Mesenchymal stem cell (in vitro differentiated cells and primary cell): Measurements from ENCODE around the gene UBASH3B.

Source experiments
- DNase-seq: peaks from one replicate; pipeline ENCODE4 v3.0.0-alpha.2; 2013
- H2AFZ ChIP-seq: one replicate; pipeline ENCODE4 v1.6.1; 2013; ENCODE audit warnings: low read depth, mild to moderate bottlenecking, control low read depth, inconsistent platforms, low read length, moderate library complexity
- H2AK5ac ChIP-seq: 2 replicates; pipeline ENCODE4 v1.6.1; 2013; ENCODE audit warnings: low read length, moderate library complexity, mild to moderate bottlenecking, inconsistent platforms; ENCODE audit not compliant: severe bottlenecking
- H2BK120ac ChIP-seq: one replicate; pipeline ENCODE4 v1.6.1; 2013; ENCODE audit warnings: low read depth, mild to moderate bottlenecking, inconsistent platforms, low read length, moderate library complexity
- H2BK12ac ChIP-seq, 2 experiments: one replicate each; pipeline ENCODE4 v1.6.1; 2013; ENCODE audit warnings: inconsistent platforms in 2 of 2, low read length in 2 of 2, mild to moderate bottlenecking in 2 of 2, moderate library complexity in 2 of 2, control low read depth in 1 of 2
- H2BK15ac ChIP-seq: one replicate; pipeline ENCODE4 v1.6.1; 2013; ENCODE audit warnings: mild to moderate bottlenecking, low read depth, inconsistent platforms; ENCODE audit not compliant: poor library complexity, severe bottlenecking
- H2BK5ac ChIP-seq: 2 replicates; pipeline ENCODE4 v1.6.1; 2013; ENCODE audit warnings: low read depth, mild to moderate bottlenecking, low read length, control low read depth, inconsistent platforms; ENCODE audit not compliant: poor library complexity, severe bottlenecking
- H3K14ac ChIP-seq, 2 experiments: one replicate each; pipeline ENCODE4 v1.6.1; 2013; ENCODE audit warnings: inconsistent platforms in 2 of 2, low read length in 2 of 2, control low read depth in 1 of 2, mild to moderate bottlenecking in 1 of 2, moderate library complexity in 1 of 2
- H3K18ac ChIP-seq, 2 experiments: one replicate each; pipeline ENCODE4 v1.6.1; 2013; ENCODE audit warnings: inconsistent platforms in 2 of 2, low read length in 2 of 2, control low read depth in 1 of 2, low read depth in 1 of 2, mild to moderate bottlenecking in 1 of 2
- H3K23ac ChIP-seq, 2 experiments: one replicate each; pipeline ENCODE4 v1.6.1; 2013; ENCODE audit warnings: inconsistent platforms in 2 of 2, low read length in 2 of 2, mild to moderate bottlenecking in 2 of 2, moderate library complexity in 2 of 2, control low read depth in 1 of 2
- H3K27ac ChIP-seq: 2 replicates; pipeline ENCODE4 v1.5.1; 2013; ENCODE audit warnings: mild to moderate bottlenecking, moderate library complexity, low read length, control low read depth, inconsistent platforms; ENCODE audit not compliant: poor library complexity, severe bottlenecking
- H3K27me3 ChIP-seq, 2 experiments: 2 replicates each; pipeline versions ENCODE4 v1.6.1 to v1.7.0; 2013; ENCODE audit warnings: low read length in 2 of 2, mild to moderate bottlenecking in 2 of 2, moderate library complexity in 2 of 2, control low read depth in 1 of 2, inconsistent platforms in 1 of 2; ENCODE audit not compliant: control insufficient read depth in 1 of 2, insufficient read depth in 1 of 2
- H3K36me3 ChIP-seq, 2 experiments: 2 replicates each; pipeline versions ENCODE4 v1.6.1 to v1.7.0; 2013; ENCODE audit warnings: low read length in 2 of 2, control low read depth in 1 of 2, inconsistent platforms in 1 of 2, low read depth in 1 of 2, mild to moderate bottlenecking in 1 of 2; ENCODE audit not compliant: insufficient read depth in 2 of 2, control insufficient read depth in 1 of 2
- H3K4ac ChIP-seq, 2 experiments: one replicate each; pipeline ENCODE4 v1.6.1; 2013; ENCODE audit warnings: inconsistent platforms in 2 of 2, low read length in 2 of 2, mild to moderate bottlenecking in 2 of 2, moderate library complexity in 2 of 2, control low read depth in 1 of 2, low read depth in 1 of 2
- H3K4me1 ChIP-seq: 2 replicates; pipeline ENCODE4 v1.6.1; 2013; ENCODE audit warnings: low read depth, low read length, control low read depth; ENCODE audit not compliant: control insufficient read depth, insufficient read depth
- H3K4me2 ChIP-seq: 2 replicates; pipeline ENCODE4 v1.6.1; 2013; ENCODE audit warnings: low read length, mild to moderate bottlenecking, inconsistent platforms; ENCODE audit not compliant: poor library complexity, severe bottlenecking
- H3K4me3 ChIP-seq, 2 experiments: 2 replicates each; pipeline versions ENCODE4 v1.5.1 to v1.7.0; 2013; ENCODE audit warnings: low read length in 2 of 2, mild to moderate bottlenecking in 2 of 2, control low read depth in 1 of 2, low read depth in 1 of 2; ENCODE audit not compliant: insufficient read depth in 1 of 2
- H3K79me1 ChIP-seq: replicated peaks from 2 replicates; pipeline ENCODE4 v1.6.1; 2013; ENCODE audit warnings: mild to moderate bottlenecking, control low read depth, low read length, inconsistent platforms; ENCODE audit not compliant: poor library complexity, severe bottlenecking
- H3K9ac ChIP-seq: 2 replicates; pipeline ENCODE4 v1.7.0; 2013; ENCODE audit warnings: mild to moderate bottlenecking, low read length, moderate library complexity
- H3K9me3 ChIP-seq: 2 replicates; pipeline ENCODE4 v1.7.0; 2013; ENCODE audit warnings: mild to moderate bottlenecking, low read length; ENCODE audit not compliant: control insufficient read depth
- H4K8ac ChIP-seq: one replicate; pipeline ENCODE4 v1.6.1; 2013; ENCODE audit warnings: inconsistent platforms, mild to moderate bottlenecking, low read length, moderate library complexity
- H4K91ac ChIP-seq: one replicate; pipeline ENCODE4 v1.6.1; 2013; ENCODE audit warnings: mild to moderate bottlenecking, low read length, inconsistent platforms
- WGBS: methylation state at CpG from one replicate; pipeline ENCODE4 v1.1.7; 2013; ENCODE audit warnings: mixed read lengths; 5-methylcytosine and 5-hydroxymethylcytosine counted together

Gene UBASH3B

DNA sequence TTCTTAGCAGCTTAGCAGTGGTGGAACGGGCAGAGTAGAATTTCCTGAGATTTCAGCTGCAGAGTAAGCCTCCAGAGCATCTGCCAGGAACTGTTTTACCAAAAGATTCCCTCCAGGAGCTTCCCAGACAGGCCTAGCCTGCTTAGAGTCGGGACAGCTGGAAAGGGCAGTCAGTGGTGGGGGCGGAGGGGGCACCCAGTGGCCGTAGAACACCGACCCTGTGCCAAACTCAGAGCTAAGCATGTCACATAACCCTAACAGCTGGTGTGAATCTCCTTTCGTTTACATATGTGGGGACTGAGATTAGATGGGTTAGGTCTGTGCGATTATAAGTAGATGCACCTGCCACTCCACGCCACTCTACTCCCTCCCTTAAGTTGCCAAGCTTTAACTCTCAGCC lies 102.8 kb downstream of the UBASH3B start:
- H4K8ac ChIP-seq, result no peak overlapping the region
- no peak overlapping the region for H4K91ac ChIP-seq
- no peaks in the 10 kb centered on the region for H3K9me3 ChIP-seq
- H3K27ac ChIP-seq, result no peak overlapping the region
- no peak overlapping the region for H2BK15ac ChIP-seq
- H3K4me1 ChIP-seq, result no peaks in the 10 kb centered on the region
- no peak overlapping the region for H3K4me3 ChIP-seq
- H3K27me3 ChIP-seq, result no peaks in the 10 kb centered on the region
- H2BK120ac ChIP-seq, result no peak overlapping the region
- no peak for DNase-seq
- no peak overlapping the region for H3K4ac ChIP-seq
- H3K36me3 ChIP-seq, result no peaks in the 10 kb centered on the region
- H2AFZ ChIP-seq, result no peak overlapping the region
- no peak overlapping the region for H2BK5ac ChIP-seq
- H3K23ac ChIP-seq, result no peak overlapping the region
- H3K4me2 ChIP-seq, result no peak overlapping the region
- no peak overlapping the region for H3K9ac ChIP-seq
- H2BK12ac ChIP-seq, result no peak overlapping the region
- peaks cover 24% of the 10 kb centered on the region for H3K79me1 ChIP-seq
- H3K18ac ChIP-seq, result no peak overlapping the region
- H2AK5ac ChIP-seq, result no peak overlapping the region
- WGBS, result 93% methylated on average over 6 of the region's 8 CpGs
- no peak overlapping the region for H3K14ac ChIP-seq

DNA sequence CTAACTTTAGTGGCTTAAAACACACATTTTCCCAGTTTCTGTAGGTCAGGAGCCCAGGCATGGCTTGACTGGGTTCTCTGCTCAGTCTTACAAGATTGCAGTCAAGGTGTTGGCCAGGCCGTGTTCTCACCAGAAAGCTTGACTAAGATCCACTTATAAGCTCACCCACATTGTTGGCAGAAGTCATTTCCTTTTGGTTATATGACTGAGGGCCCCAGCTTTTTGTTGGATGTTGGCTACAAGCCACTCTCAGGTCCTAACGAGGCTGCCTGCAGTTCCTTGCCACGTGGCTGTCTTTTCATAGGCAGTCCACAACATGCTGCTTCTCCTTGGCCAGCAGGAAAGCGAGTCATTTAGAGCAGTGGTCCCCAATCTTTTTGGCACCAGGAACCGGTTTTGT lies 103.5 kb downstream of the UBASH3B start:
- Histone ChIP-seq H3K36me3 (no peaks in the 10 kb centered on the region), H4K91ac (no peak overlapping the region), H3K14ac (no peak overlapping the region), H3K18ac (no peak overlapping the region), H3K9ac (no peak overlapping the region), H2AK5ac (no peak overlapping the region), H3K23ac (no peak overlapping the region), H3K79me1 (peaks cover 24% of the 10 kb centered on the region), H3K4me2 (no peak overlapping the region), H2BK15ac (no peak overlapping the region), H3K27ac (no peak overlapping the region), H2BK120ac (no peak overlapping the region), H2BK12ac (no peak overlapping the region), H3K4ac (no peak overlapping the region), H2BK5ac (no peak overlapping the region), H3K9me3 (no peaks in the 10 kb centered on the region), H2AFZ (no peak overlapping the region), H3K27me3 (no peaks in the 10 kb centered on the region), H3K4me1 (no peaks in the 10 kb centered on the region), H4K8ac (no peak overlapping the region), H3K4me3 (no peak overlapping the region)
- no peak for DNase-seq
- over 99% methylated on average over 5 of the region's 5 CpGs for WGBS

DNA sequence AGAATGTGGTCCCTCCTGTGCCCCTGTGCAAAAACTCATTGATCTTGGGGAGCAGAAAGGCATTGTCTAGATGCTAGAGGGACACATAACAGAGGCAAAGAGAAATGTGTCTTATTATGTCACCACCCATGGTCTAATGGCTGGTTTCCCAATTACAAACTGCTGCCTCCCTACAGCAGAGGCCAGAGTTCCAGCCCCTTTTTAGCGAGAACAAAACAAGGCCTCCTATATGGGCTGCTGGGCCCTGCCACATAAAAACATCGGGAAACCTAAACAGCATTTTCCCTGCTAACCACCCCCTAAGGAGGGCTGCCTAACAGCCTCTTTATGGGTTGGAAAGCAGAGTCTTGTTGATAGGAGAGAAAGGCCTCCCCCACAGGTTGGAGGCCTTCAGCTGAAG lies 107.6 kb downstream of the UBASH3B start:
- Histone ChIP-seq H3K36me3 (no peaks in the 10 kb centered on the region), H3K27ac (no peak overlapping the region), H2AFZ (no peak overlapping the region), H3K4me1 (peaks cover 11% of the 10 kb centered on the region), H3K4me3 (no peak overlapping the region), H2BK5ac (no peak overlapping the region), H3K79me1 (peaks cover 17% of the 10 kb centered on the region), H3K27me3 (no peaks in the 10 kb centered on the region), H3K4ac (no peak overlapping the region), H2BK15ac (no peak overlapping the region), H4K8ac (no peak overlapping the region), H4K91ac (no peak overlapping the region), H2BK120ac (no peak overlapping the region), H3K4me2 (no peak overlapping the region), H3K14ac (no peak overlapping the region), H3K9me3 (no peaks in the 10 kb centered on the region), H2BK12ac (no peak overlapping the region), H3K9ac (no peak overlapping the region), H2AK5ac (no peak overlapping the region), H3K18ac (no peak overlapping the region), H3K23ac (no peak overlapping the region)
- DNase-seq, result no peak
- WGBS, result 100% methylated on average over 2 of the region's 2 CpGs

DNA sequence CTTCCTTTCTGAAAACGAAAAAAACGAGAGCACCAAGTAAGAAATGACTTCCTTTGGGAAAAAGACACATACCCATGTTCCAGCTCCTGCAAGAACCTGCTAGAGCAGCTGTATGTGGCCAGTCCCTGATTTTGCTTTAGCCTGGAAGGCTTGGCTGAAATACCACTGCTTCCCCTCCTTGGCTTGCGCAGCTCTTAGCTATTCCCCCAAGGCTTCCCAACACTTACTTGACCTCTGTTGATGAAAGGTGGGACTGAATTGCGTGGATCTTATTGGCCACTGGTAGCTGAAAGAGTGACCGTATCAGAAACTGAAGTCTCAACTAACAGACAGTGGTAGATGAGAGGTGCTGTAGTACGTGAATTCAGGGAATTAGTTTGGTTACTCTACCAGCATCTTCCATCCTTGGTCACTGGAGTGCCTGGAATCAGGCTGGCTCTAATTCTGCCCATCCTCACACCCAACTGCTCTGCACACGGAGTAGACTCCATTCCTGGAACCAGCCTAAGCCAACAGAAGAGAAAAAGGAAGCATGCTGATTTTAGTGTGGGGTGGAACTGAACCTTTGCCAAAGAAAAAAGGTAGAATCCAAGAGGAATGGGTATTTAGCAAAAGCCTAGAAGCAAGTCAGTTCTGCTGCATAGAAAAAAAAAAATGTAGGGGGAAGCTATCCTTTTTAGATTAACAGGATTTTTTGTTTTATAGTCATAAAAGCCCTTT lies 109.0 kb downstream of the UBASH3B start:
- no peak overlapping the region for H3K9ac ChIP-seq
- no peak overlapping the region for H2BK5ac ChIP-seq
- H3K27ac ChIP-seq, result no peak overlapping the region
- no peak overlapping the region for H2BK15ac ChIP-seq
- H2AFZ ChIP-seq, result no peak overlapping the region
- H3K79me1 ChIP-seq, result peaks cover 15% of the 10 kb centered on the region
- H3K4me1 ChIP-seq, result peaks cover 11% of the 10 kb centered on the region
- DNase-seq, result no peak
- no peak overlapping the region for H2BK12ac ChIP-seq
- H4K91ac ChIP-seq, result no peak overlapping the region
- H4K8ac ChIP-seq, result no peak overlapping the region
- no peaks in the 10 kb centered on the region for H3K36me3 ChIP-seq
- H3K18ac ChIP-seq, result no peak overlapping the region
- H3K4me2 ChIP-seq, result no peak overlapping the region
- H3K9me3 ChIP-seq, result no peaks in the 10 kb centered on the region
- no peak overlapping the region for H3K4me3 ChIP-seq
- peak overlapping the region; percentile 87 for H2AK5ac ChIP-seq
- H3K4ac ChIP-seq, result no peak overlapping the region
- no peak overlapping the region for H3K23ac ChIP-seq
- no peak overlapping the region for H2BK120ac ChIP-seq
- 88% methylated on average over 5 of the region's 7 CpGs for WGBS
- H3K27me3 ChIP-seq, result no peaks in the 10 kb centered on the region
- H3K14ac ChIP-seq, result no peak overlapping the region
